GM18517 (cell line): ENCODE results near the gene LYPD6.

Experiments
- ATAC-seq: cut with Tn5 transposase; IDR thresholded peaks from one replicate; pipeline ENCODE4 v1.9.1; 2021; ENCODE audit warnings: mild to moderate bottlenecking, moderate library complexity; ENCODE audit not compliant: unreplicated experiment

The LYPD6 gene

DNA sequence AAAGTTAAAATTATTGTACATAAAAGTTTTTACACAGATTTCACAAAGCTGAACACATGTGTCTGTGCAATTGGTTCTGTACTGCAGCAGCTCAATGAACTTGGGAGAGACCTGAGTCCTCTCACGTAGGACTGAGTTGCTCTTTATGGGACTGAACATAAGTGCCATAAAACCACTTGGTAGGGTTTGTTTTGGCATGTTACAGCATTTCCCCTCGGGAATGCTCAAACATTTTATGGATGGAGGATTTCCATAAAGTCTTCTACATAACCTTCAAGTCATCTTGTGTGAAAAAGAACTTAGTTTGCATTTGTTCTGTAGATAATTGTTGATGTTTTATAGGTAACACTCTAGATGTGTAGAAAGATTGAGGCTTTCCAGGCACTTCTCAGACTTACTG, 15.9 kb downstream of the LYPD6 start:
- ATAC-seq, result no peak

DNA sequence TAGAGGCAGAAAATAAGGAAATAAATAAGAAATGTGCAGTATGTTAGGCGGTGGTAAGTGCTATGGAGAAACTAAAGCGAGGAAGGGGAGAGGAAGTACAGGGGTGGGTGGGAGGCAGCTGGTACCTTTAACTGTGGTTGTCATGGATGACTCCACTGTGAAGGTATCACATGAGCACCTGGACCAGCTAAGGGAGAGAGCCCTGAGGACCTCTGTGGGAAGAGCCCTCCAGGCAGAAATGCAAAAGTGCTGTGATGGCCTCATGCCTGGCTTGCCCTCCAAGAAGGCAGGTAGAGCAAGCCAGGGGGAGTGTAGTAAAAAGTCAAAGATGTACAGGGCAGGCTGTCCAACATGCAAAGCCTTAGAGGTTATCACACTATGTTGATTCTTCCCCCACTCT, 17.9 kb downstream of the LYPD6 start:
- no peak for ATAC-seq

DNA sequence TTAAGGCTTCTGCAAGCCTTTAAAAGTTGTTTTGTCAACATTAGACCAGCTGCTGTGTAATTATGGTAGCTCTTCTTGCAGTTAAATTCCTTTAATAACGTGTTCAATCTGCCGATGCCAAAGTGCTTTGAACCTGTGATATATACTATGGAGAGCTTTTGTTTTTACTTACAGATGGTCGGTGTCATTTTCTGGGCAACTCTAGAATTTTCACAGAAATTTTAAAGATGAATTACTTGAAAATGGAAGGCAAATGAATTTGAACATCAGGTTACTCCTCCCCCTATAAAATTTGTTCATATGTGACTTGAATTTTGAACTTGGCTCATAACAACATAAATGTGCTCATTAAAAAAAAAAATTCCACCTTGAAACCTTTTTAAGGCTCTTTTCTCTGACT, 23.0 kb downstream of the LYPD6 start:
- ATAC-seq, result no peak

DNA sequence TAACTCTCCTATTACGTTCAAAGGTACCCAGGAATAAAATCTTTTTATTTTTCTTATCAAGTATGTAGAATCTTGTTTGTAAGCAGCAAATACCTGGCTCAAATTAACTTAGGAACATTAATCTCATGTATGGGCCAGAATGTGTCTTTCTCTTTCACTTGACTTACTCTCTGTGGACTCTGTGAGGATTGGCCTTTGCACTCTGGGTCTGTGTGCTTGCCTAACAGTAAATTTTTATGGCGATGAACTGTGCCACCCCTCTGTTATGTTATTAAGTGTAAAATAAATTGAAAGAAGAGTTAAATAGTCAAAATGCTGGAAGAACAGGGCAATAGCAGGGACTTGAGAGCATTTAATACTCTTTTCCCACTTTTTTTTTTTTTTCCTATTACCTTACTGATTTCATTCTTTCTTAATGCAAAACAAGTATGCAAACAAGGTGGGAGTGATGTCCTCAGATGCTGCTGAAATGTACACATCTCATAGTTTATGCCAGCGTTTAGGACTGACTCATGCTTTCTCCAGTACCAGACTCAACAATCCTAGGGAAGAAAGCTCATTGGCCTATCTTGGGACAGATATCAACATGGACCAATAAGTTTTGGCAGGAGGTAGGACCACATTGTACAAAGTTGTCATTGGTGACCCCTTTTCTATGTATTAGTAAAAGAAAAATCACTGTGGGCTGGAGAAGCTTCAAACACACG, 25.5 kb downstream of the LYPD6 start:
- no peak for ATAC-seq

DNA sequence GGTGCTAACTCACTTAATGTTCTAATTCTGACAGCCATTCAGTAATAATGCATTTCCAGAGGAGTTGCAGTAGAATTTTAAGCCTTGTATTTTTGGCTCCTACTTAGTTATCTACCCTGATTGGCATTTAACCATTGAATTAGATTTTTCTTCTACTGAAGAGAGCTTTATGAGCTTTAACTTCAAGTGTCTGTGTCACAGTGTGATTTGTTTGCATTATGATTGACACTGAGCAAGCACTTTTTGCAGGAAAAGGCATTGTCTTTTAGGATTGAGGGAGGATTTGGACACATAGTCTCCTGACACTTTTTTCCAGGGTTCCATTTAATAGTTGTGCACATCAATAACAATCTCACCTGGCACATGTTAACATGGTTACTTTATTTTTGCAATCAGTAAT, 26.7 kb downstream of the LYPD6 start:
- ATAC-seq, result no peak

DNA sequence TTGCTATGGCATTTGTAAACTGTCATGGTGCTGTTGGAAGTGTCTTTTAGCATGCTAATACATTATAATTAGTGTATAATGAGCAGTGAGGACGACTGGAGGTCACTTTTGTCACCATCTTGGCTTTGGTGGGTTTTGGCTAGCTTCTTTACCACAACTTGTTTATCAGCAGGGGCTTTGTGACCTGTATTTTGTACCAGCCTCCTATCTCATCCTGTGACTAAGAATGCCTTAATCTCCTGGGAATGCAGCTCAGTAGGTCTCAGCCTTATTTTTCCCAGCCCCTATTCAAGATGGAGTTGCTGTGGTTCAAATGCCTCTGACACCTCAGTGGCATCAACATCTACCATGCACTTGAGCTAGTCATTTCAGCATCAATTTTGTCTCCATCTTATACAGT, 29.7 kb downstream of the LYPD6 start:
- ATAC-seq, result no peak

DNA sequence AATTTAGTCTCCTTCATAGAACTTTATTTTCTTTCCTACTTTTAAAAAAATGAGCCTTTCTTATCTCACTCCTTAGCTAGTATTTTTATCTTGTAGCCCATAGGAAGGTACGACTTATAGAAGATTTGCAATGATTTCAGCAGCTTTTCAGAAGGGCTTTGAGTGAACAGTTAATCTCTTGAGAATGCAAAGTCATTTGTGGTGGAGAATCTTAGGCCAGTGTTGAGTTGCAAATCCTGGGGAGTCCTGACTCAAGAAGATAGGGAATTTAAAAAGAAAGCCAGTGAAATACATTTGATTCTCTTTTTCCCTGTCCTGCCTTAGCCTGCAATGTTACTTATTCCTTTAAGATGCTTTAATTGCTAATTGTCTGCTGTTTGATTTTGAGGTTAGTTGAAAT, 33.6 kb downstream of the LYPD6 start:
- no peak for ATAC-seq

DNA sequence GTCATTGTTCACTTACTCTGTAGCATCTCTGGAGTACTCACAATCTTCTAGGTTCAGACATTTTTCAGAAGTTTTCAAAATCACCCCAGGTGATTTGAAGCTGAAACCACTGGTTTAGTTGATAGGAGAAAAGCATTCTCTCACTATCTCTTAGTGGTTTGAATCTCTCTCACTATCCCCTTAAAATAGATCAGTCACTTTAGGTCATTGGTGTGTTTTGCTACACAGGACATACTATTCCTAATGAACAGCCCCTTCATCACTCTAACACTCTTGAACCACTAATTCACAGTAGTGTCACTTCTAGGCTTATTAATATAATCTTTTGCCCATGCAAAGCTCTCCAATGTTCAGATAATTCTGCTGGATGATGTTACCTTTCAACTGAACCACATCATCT, 34.5 kb downstream of the LYPD6 start:
- no peak for ATAC-seq

DNA sequence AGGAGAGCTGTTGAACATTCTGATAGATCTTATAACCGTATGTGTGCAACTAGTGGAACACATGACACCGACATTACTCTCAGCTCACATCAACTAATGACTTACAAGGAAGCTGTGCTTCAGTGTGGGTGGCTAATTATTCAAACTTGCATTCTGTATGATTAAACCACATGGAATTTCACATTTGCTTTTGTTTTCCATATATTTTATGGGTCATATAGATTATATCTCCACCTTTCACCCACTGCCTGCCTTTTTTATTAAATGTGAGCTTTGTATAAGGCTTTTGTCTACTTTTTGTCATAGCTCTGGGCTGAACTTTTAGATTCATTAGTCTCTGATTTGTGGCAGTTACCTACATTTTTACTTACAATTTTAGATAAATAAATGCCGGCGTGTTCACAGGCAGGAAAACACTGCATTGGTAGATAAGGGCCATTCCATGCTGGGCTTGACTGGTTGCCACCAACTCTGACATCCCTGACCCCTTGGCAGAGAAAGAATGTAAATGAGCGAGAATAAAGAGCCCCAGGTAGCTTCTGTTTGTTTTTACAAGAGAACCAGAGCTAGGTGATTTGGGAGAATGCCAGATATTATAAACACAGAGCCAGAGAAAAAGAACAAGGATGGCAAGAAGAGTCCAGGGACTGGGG, 35.7 kb downstream of the LYPD6 start:
- no peak for ATAC-seq

DNA sequence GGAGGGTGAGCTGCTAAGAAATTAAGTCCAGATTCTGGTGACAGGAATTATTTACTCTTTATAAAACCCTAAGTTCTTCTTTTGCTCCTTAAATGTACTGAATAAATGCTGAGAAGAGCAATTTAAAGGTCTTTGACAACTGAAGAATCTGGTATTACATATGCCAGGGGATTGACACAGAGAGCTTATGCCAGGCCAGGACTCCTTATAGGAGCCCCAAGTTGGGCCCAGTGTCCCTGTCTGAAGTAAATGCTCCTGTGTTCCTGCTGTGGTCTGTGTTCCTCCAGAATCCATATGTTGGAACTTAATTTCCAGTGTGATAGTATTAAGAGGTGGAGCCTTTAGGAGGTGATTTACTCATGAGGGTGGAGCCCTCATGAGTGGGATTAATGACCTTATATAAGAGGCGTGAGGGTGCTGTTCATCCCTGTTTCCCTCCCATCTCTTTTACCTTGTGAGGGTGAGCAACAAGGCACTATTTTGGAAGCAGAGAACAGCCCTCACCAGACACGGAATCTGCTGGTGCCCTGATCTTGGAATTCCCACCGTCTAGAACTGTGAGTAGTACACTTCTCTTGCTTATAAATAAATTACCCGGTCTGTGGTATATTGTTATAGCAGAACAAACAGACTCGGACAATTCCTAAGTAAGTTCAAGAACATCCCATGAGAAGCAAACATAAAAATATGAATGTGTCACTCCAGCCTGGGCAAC, 39.8 kb downstream of the LYPD6 start:
- no peak for ATAC-seq

DNA sequence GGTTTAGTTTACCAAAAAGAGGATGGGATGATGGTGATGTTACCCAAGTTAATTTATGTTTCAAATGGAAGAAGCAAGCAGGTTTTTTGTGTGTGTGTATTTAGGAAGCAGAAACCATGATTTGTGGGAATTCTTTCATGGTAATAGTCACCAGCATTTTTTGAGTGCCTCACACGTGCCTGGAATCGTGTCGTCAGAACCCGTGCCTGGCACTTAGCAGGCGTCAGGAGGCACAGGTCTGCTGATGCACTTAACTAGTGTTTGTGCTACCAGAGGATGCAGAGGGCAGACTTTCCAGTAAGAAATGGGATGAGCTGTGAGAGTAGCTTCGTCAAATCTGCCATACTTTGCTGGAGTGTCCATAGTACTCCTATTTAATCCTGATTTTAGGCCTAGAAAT, 41.1 kb downstream of the LYPD6 start:
- no peak for ATAC-seq

DNA sequence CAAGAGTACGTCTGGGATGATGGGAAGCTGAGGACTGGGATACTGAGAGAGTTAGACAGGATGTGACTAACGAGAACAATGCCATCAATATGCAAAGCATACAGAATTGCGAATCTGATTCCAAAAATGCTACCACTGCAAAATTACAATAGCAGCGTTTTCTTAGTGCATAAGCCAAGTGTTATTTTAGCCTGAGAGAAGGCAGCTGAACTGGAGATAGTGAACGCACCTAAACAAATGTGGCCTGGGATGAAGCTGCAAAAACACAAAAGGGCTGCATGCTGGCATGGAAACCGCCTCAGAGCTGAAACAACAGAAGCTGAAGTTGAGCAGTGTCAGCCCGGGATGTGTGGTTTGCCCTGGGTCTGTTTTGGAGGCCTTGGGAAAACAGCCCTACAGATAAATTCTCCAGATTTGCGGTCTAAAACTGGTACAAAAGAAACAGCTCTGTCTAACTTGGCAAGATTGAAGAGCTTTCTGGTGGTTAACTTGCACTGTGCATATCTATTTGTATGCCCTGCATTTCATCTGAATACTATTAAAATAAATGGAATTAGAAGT, 45.5 kb downstream of the LYPD6 start:
- ATAC-seq, result no peak

DNA sequence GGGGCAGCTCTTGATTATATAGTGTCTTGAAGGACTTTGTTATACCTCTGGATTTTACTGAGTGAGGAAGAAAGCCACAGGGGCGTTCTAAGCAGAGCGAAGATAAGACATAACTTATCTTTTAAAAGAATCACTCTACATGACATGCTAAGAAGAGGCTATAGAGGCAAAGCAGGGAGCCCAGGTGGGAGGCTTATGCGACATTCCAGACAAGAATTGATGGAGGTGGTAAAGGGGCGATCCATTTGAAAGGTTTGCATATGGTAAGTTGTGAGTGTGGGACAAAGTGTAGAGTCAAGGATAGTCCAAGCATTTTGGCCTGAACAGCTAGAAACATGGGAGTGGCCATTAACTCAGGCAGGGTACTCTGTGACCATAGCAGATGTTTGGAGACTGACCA, 49.8 kb downstream of the LYPD6 start:
- no peak for ATAC-seq

DNA sequence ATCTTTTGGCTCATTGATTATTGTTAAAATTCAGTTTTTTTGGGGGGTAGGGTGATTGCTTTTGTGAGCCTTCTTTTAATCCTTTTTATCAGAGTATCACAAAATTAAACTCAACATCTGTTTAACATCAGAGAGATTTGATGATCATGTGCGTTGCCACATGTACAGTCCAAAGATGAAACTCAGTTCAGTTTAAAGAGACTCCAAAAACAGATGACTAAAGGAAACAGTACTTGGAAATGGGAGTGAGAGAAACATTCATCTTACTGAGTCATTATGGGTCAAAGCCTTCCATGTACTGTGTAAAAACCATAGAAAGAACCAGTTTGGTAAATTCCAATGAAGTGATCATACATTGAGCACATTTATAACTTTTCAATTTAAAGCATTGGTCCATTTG, 53.0 kb downstream of the LYPD6 start:
- no peak for ATAC-seq

DNA sequence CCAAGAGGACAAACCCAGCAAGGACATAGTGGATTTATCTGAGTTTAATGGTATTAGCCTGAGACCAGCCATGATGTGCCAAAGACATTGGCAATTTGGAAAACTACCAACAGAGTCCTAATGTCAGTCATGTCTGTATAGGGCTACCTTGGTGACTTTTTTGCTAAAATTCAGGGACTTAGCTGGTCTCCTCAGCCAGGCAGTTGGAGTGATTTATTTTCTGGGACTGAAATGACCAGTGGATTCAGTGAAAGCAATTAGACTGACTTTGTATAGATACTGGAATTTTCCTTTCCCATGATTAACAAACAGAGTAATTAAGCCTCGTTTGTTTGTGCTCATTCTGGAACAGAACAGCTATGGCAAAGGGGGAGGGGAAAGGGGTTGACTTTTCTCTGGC, 55.0 kb downstream of the LYPD6 start:
- no peak for ATAC-seq

DNA sequence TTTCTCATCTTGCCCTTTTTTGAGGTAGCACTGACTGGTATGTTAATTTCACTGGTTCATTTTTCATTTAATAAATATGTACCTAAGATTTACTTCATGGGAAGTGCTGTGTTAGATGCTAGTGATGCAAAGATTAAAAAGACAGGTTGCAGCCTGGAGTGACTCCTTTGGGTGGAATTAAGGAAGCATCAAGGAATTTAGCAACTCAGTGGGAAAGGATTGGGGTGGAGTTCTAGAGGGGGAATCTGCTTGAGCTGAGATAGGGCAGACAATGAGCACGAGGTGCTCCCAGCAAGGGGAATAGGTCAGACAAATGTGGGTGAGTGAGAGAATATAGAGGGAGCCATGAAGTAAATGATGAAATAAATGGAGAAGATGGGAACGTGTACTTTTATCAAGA, 57.0 kb downstream of the LYPD6 start:
- ATAC-seq, result no peak

DNA sequence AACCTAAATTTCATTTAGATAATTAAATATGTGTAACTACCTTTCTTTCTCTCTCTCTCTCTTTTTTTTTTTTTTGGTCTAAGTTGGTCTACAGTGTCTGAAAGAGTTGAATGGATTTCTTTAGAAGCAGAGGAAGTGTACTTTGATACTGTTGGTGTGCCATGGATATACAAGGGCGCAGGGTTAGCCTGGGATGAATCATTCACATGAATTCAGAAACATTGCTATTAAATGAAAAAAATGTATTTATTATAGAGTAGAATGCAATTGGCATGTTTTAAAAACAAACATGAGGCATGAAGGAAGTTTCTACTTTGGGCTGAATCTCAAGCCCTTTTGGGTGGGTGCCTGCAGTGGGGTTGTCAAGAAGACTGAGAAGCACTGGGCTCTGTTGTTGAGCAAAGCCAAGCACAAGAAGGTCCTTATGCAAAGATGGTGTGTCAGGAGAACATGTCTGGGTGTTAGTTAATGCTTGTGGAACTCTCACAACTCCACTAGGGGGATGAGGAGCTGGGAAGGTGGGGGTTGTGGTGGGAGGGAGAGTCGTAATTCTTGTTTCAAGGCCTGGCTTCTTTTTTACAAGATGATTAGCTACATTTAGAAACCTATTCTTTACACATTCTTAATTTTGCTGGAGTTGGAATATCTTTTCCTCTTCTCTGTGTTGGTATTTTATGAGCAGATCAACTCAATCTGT, 57.9 kb downstream of the LYPD6 start:
- ATAC-seq, result no peak

DNA sequence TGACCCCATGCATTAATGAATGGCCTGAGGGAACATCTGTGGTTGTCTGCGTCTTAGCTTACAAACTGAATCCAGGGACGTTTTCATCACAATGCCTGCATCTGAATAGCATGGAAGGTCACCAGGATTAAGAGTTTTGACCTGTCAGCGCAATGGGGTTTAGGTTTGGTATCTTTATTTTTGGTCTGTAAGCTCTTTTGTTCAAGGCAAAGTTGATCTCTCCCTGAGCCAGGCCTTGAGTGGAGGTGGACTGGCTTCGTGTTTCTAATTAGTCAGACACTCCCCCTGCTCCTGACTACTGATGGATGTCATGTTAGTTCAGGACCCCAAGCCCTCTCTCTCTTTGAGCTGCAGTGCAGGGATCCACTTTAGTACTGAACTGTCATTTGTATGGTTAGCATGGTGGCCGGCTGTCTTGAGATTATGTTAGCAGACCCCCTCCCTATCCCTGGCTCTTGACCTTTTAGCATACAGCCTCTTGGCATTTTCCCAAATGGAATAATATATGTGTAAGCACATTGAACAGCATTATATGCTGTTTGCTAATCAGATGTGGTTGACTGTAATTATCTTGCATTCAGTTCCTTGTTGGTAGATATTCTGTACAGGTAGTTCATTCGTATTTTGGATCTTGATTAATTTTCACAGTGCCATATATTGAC, 59.2 kb downstream of the LYPD6 start:
- ATAC-seq, result no peak

DNA sequence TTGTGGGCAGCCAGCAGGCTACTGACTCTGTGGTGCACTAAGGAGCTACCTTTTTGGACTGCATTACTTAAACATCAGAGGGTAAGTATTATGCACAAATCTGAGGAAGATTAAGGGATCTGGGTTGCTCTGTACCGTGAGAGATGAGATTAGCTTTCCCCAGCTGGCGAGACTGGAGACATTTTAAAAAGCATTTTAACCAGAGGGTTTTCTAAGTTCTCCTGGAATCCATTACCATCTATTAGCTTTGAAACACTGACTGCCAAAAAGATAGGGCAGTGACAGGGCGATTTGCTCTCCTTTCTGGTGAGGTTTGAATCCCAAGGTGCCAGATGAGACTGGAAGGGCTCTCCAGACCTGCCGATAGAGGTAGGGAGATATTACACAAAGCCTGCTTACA, 63.2 kb downstream of the LYPD6 start:
- ATAC-seq, result no peak

DNA sequence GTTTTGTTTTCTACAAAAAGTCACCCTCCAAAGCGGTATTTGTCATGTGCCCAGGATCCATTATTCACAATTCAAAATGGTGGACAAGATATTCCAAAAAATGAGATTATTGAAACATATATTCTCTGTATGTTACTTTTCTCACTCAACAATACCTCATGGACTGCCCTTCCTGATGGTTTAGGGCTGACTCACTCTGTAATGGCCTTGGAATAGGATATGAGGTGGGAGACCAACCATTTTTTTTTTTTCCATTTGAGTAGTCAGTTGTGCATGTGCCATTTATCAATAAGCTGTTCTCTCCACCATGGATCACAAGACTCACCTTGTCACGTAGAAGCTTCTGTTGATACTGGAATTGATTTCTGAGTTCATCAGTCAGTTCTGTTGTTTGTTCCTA, 64.5 kb downstream of the LYPD6 start:
- no peak for ATAC-seq
